K562 (cell line): Measurements from ENCODE around the gene ELMOD1. TPM values are rescaled to one million over a fixed set of nuclear protein-coding genes. Genes with fewer than 3 reads are reported as not detected.

Experiments
- ATAC-seq: fragments of 200-7000 bp; cut with Tn5 transposase; 3 replicates; pipeline ENCODE4 v1.9.1; 2020; ENCODE audit warnings: moderate library complexity
- BruUV-seq: library from RNA; stranded (reverse); fragments of 400-500 nt; replicated peaks from 2 replicates; lab custom pipeline; 2021; lab: Mats Ljungman, UMichigan
- CTCF ChIA-PET: fragments of 300-600 bp; formaldehyde crosslinking; extraction: SDS; loops from one replicate; lab custom pipeline; 2021; ENCODE audit warnings: low intra/inter-chr PET ratio; lab: Yijun Ruan, JAX
- POLR2A ChIA-PET: fragments of 300-600, 350-650 bp; sonication (Branson Sonifier 250); formaldehyde crosslinking; extraction: SDS; loops from one replicate; lab custom pipeline; 2021; ENCODE audit warnings: antibody characterized with exemption, inconsistent platforms; lab: Yijun Ruan, JAX
- DNase-seq, 4 experiments: peaks; one replicate each; pipeline versions ENCODE4 v3.0.0 to v3.0.0-alpha.2; 2011 to 2018; ENCODE audit warnings: low spot score in 3 of 4, mixed read lengths in 3 of 4; ENCODE audit errors: extremely low read depth in 1 of 4
- FAIRE-seq: peaks from 2 replicates; lab custom pipeline; 2011; peaks lifted over from hg19 to GRCh38; lab: Jason Lieb, UNC
- H2AFZ ChIP-seq: 2 replicates; pipeline ENCODE4 v1.6.0; 2011; ENCODE audit warnings: low read depth, low read length, control low read depth, inconsistent platforms
- H3K27ac ChIP-seq: fragments of 200-600 bp; 3 replicates; pipeline ENCODE4 v1.8.0; 2011; ENCODE audit warnings: low read depth, mild to moderate bottlenecking, control low read depth, inconsistent platforms, low read length, moderate library complexity, mixed read lengths; ENCODE audit errors: extremely low read depth
- H3K27me3 ChIP-seq, 2 experiments: fragments of 300-600 bp in 1 of 2; 2 replicates in 1 of 2; 3 replicates in 1 of 2; pipeline versions ENCODE4 v1.6.0 to v1.8.0; 2011; ENCODE audit warnings: inconsistent platforms in 2 of 2, low read length in 2 of 2, mild to moderate bottlenecking in 1 of 2, mixed read lengths in 1 of 2, moderate library complexity in 1 of 2; ENCODE audit not compliant: control insufficient read depth in 2 of 2, insufficient read depth in 2 of 2
- H3K36me3 ChIP-seq: fragments of 300-600 bp; 3 replicates; pipeline ENCODE4 v1.8.0; 2011; ENCODE audit warnings: mild to moderate bottlenecking, low read length, inconsistent platforms; ENCODE audit not compliant: control insufficient read depth, insufficient read depth
- H3K4me1 ChIP-seq, 2 experiments: fragments of 200-600 bp in 1 of 2; replicated peaks in 1 of 2; 2 replicates in 1 of 2; 3 replicates in 1 of 2; pipeline versions ENCODE4 v1.5.1 to v1.8.0; 2011; ENCODE audit warnings: inconsistent platforms in 2 of 2, low read length in 2 of 2, mild to moderate bottlenecking in 1 of 2, mixed read lengths in 1 of 2, moderate library complexity in 1 of 2; ENCODE audit not compliant: control insufficient read depth in 2 of 2, insufficient read depth in 2 of 2
- H3K4me2 ChIP-seq: 2 replicates; pipeline ENCODE4 v1.6.1; 2011; ENCODE audit warnings: low read length, control low read depth, inconsistent platforms, mixed read lengths; ENCODE audit not compliant: insufficient read depth
- H3K4me3 ChIP-seq: fragments of 200-600 bp; sonication (generic), shearing (Covaris generic); 2 replicates; pipeline ENCODE4 v1.5.1; 2016; ENCODE audit warnings: control low read depth, inconsistent platforms
- H3K79me2 ChIP-seq: fragments of 200-600 bp; 3 replicates; pipeline ENCODE4 v1.8.0; 2011; ENCODE audit warnings: low read length, inconsistent platforms; ENCODE audit not compliant: control insufficient read depth, insufficient read depth
- H3K9ac ChIP-seq, 2 experiments: 2 replicates each; pipeline versions ENCODE4 v1.6.0 to v1.6.1; 2011; ENCODE audit warnings: low read depth in 2 of 2, low read length in 2 of 2, control low read depth in 1 of 2, inconsistent platforms in 1 of 2, mild to moderate bottlenecking in 1 of 2, mixed read lengths in 1 of 2; ENCODE audit not compliant: insufficient read depth in 1 of 2
- H3K9me1 ChIP-seq: one replicate; pipeline ENCODE4 v1.6.0; 2011; ENCODE audit warnings: inconsistent platforms, mild to moderate bottlenecking, low read length, moderate library complexity; ENCODE audit not compliant: control insufficient read depth, insufficient read depth
- H3K9me3 ChIP-seq: replicated peaks from 2 replicates; pipeline ENCODE4 v1.5.1; 2011; ENCODE audit warnings: low read depth, low read length, inconsistent platforms; ENCODE audit not compliant: control insufficient read depth, insufficient read depth
- H4K20me1 ChIP-seq: replicated peaks from 2 replicates; pipeline ENCODE4 v1.6.1; 2011; ENCODE audit warnings: low read length, inconsistent platforms, mixed read lengths; ENCODE audit not compliant: control insufficient read depth, insufficient read depth
- ARHGAP35 ChIP-seq: fragments of 450-650 bp; IDR thresholded peaks from 2 replicates; pipeline ENCODE4 v1.6.1; 2018; ENCODE audit not compliant: partially characterized antibody
- BCOR ChIP-seq: fragments of 450-650 bp; IDR thresholded peaks from 2 replicates; pipeline ENCODE4 v1.6.1; 2016
- BDP1 ChIP-seq: IDR thresholded peaks from 3 replicates; pipeline ENCODE4 v1.6.1; 2011; ENCODE audit not compliant: insufficient read length, insufficient read depth
- E2F8 ChIP-seq: fragments of 450-650 bp; IDR thresholded peaks from 2 replicates; pipeline ENCODE4 v1.7.1; 2018; ENCODE audit warnings: mild to moderate bottlenecking, low read depth; ENCODE audit not compliant: partially characterized antibody
- FOXJ3 ChIP-seq: sonication (generic); formaldehyde crosslinking; IDR thresholded peaks from 2 replicates; pipeline ENCODE4 v1.4.0; 2020; ENCODE audit warnings: mild to moderate bottlenecking, missing genetic modification reagents
- MECOM ChIP-seq: fragments of 250-450 bp; sonication (Bioruptor Pico); IDR thresholded peaks from 2 replicates; pipeline ENCODE4 v1.8.0; 2022; ENCODE audit warnings: inconsistent platforms
- MEF2D ChIP-seq: conservative IDR thresholded peaks from 2 replicates; pipeline ENCODE4 v1.6.1; 2016; ENCODE audit warnings: low read depth, missing genetic modification characterization, missing compliant biosample characterization
- RB1 ChIP-seq: fragments of 450-650 bp; IDR thresholded peaks from 2 replicates; pipeline ENCODE4 v1.6.1; 2017; ENCODE audit warnings: low read depth, mild to moderate bottlenecking
- ZBTB49 ChIP-seq: sonication (generic); formaldehyde crosslinking; IDR thresholded peaks from 2 replicates; pipeline ENCODE4 v1.8.0; 2022; ENCODE audit warnings: missing genetic modification reagents, mild to moderate bottlenecking, borderline replicate concordance
- ZNF41 ChIP-seq: fragments of 250-450 bp; sonication (Bioruptor Pico); conservative IDR thresholded peaks from 2 replicates; pipeline ENCODE4 v1.4.0; 2020; ENCODE audit warnings: mild to moderate bottlenecking
- WGBS: fragments of 100-300 bp; shearing (Covaris generic); methylation state at CpG from one replicate; pipeline ENCODE4 v1.1.6; 2016; ENCODE audit warnings: low coverage, mixed read lengths; ENCODE audit not compliant: insufficient coverage; ENCODE audit errors: missing lambda C conversion rate; 5-methylcytosine and 5-hydroxymethylcytosine counted together
- in situ Hi-C: fragments of 300-500 bp; cut with MboI; formaldehyde crosslinking; loops from 4 replicates; pipeline ENCODE4 v1.15.0; 2018; ENCODE audit warnings: inconsistent platforms, mixed read lengths
- intact Hi-C: fragments of 100-400 bp; cut with micrococcal nuclease; formaldehyde crosslinking; loops from 2 replicates; pipeline ENCODE4 v1.14.2; 2022
- polyA plus RNA-seq, 8 experiments: library from polyadenylated mRNA; depleted of rRNA in 4 of 8; stranded (reverse) in 5 of 8; unstranded in 3 of 8; fragments of >200 nt; fragmentation: Nextera tagmentation in 2 of 8; fragmentation: Illumina TruSeq in 1 of 8; extraction: Ambion mirVana in 2 of 8; extraction: Trizol in 1 of 8; gene quantifications; 2 replicates each; pipeline versions ENCODE4 v1.2.1 to v1.2.3, GENCODE V29; 2011 to 2014; ENCODE audit warnings: inconsistent platforms in 1 of 8, missing spikeins in 1 of 8
- total RNA-seq, 7 experiments: library from RNA; depleted of rRNA in 6 of 7; stranded (reverse); fragments of >200 nt in 6 of 7; fragmentation: Illumina TruSeq in 2 of 7; extraction: Trizol in 2 of 7; gene quantifications; 2 replicates each; pipeline versions ENCODE4 v1.2.1 to v1.2.3, GENCODE V29; 2011 to 2021; ENCODE audit warnings: low replicate concordance in 1 of 7
- TF ChIP-seq, protein P1 (sequence below): fragments of 450-650 bp; IDR thresholded peaks from 2 replicates; pipeline ENCODE4 v1.6.1; 2018; ENCODE audit not compliant: partially characterized antibody
- TF ChIP-seq, protein P2 (sequence below): IDR thresholded peaks from 2 replicates; pipeline ENCODE4 v1.6.1; 2012; ENCODE audit warnings: low read depth, low read length, improper control_type of control experiment, borderline replicate concordance

The ELMOD1 gene
- total and polyA plus RNA-seq, 9 of the 15 experiments (the other 6 are each of a cell fraction or from before 2014, with no cell fraction given) = not detected

DNA sequence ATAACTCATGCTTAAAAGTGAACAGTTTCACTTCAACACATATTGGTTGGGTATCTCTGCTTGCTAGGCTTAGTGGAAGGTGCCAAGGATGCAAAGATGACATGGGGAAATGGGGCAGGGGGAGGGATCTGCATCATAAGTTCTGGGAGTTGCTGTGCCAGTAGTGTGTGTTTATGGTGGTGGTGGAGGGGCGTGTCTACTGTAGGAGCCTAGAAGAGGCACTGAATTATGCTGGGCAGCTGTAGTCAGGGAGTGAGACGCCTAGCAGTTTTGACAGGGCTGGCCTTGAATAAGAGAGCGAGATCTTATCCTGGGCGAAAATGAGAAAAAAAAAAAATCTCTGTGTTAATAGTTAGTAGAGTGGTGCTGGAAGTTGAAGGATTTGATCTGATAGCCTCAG lies 3.0 kb downstream of the ELMOD1 start:
- BruUV-seq = no TSS peak
- Histone ChIP-seq H3K9me1 (no peaks in the 10 kb centered on the region), H4K20me1 (no peaks in the 10 kb centered on the region), H3K27me3 (peaks cover 25 to 27% of the 10 kb centered on the region in 2 experiments; a peak in 4 of 5 replicates), H3K79me2 (no peaks in the 10 kb centered on the region), H3K4me3 (no peak overlapping the region), H2AFZ (no peak overlapping the region), H3K27ac (no peak overlapping the region), H3K9ac (no peak overlapping the region), H3K36me3 (no peaks in the 10 kb centered on the region), H3K9me3 (0 out of 2 replicates have a peak, but pooled peaks cover 1% of the 10 kb centered on the region), H3K4me2 (no peak overlapping the region), H3K4me1 (peaks cover 0 to 14% of the 10 kb centered on the region in 2 experiments; a peak in 2 of 5 replicates)
- FAIRE-seq (no peak), ATAC-seq (no peak), DNase-seq (no peak)
- POLR2A ChIA-PET = interaction anchor here (1.2 kb wide), 1 partner anchor 45 kb away, joined by 3 read pairs; no protein-coding TSS in a partner anchor
- CTCF ChIA-PET = no interaction called here
- 0% methylated on average over 4 of the region's 4 CpGs for whole genome bisulfite sequencing
- intact Hi-C loops (no loop called here), in situ Hi-C loops (no loop called here)
- TF ChIP-seq, protein P1, sequence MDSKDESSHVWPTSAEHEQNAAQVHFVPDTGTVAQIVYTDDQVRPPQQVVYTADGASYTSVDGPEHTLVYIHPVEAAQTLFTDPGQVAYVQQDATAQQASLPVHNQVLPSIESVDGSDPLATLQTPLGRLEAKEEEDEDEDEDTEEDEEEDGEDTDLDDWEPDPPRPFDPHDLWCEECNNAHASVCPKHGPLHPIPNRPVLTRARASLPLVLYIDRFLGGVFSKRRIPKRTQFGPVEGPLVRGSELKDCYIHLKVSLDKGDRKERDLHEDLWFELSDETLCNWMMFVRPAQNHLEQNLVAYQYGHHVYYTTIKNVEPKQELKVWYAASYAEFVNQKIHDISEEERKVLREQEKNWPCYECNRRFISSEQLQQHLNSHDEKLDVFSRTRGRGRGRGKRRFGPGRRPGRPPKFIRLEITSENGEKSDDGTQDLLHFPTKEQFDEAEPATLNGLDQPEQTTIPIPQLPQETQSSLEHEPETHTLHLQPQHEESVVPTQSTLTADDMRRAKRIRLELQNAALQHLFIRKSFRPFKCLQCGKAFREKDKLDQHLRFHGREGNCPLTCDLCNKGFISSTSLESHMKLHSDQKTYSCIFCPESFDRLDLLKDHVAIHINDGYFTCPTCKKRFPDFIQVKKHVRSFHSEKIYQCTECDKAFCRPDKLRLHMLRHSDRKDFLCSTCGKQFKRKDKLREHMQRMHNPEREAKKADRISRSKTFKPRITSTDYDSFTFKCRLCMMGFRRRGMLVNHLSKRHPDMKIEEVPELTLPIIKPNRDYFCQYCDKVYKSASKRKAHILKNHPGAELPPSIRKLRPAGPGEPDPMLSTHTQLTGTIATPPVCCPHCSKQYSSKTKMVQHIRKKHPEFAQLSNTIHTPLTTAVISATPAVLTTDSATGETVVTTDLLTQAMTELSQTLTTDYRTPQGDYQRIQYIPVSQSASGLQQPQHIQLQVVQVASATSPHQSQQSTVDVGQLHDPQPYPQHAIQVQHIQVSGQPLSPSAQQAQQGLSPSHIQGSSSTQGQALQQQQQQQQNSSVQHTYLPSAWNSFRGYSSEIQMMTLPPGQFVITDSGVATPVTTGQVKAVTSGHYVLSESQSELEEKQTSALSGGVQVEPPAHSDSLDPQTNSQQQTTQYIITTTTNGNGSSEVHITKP = no peak
- TF ChIP-seq MEF2D (tag) (no peak), RB1 (no peak), ZNF41 (CRISPR knock-in tag) (no peak), FOXJ3 (CRISPR knock-in tag) (no peak), BCOR (no peak), BDP1 (no peak), ARHGAP35 (no peak), ZBTB49 (no peak), MECOM (CRISPR knock-in tag) (no peak), E2F8 (no peak)
- TF ChIP-seq, protein P2, sequence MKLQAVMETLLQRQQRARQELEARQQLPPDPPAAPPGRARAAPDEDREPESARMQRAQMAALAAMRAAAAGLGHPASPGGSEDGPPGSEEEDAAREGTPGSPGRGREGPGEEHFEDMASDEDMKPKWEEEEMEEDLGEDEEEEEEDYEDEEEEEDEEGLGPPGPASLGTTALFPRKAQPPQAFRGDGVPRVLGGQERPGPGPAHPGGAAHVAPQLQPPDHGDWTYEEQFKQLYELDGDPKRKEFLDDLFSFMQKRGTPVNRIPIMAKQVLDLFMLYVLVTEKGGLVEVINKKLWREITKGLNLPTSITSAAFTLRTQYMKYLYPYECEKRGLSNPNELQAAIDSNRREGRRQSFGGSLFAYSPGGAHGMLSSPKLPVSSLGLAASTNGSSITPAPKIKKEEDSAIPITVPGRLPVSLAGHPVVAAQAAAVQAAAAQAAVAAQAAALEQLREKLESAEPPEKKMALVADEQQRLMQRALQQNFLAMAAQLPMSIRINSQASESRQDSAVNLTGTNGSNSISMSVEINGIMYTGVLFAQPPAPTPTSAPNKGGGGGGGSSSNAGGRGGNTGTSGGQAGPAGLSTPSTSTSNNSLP = no peak
